A673 (cell line): ENCODE measurements around the gene COX11. TPM values are rescaled to one million over a fixed set of nuclear protein-coding genes. Genes with fewer than 3 reads are reported as not detected.
A peak's percentile ranks its signal among the peaks of the same experiment; 100 is the strongest.

Experiments
- BruUV-seq: library from RNA; stranded (reverse); fragments of 400-500 nt; replicated peaks from 2 replicates; lab custom pipeline; 2021; lab: Mats Ljungman, UMichigan
- CTCF ChIA-PET: fragments of 300-600 bp; sonication (Branson Sonifier 250); formaldehyde crosslinking; loops from one replicate; lab custom pipeline; 2022; ENCODE audit warnings: antibody characterized with exemption; lab: Charles Lee
- POLR2A ChIA-PET: fragments of 300-600 bp; sonication (Branson Sonifier 250); formaldehyde crosslinking; loops from one replicate; lab custom pipeline; 2022; ENCODE audit warnings: antibody characterized with exemption; ENCODE audit not compliant: low non-redundant PET; lab: Charles Lee
- DNase-seq: peaks from one replicate; pipeline ENCODE4 v3.0.0-alpha.2; 2015; ENCODE audit warnings: low spot score
- H3K27ac ChIP-seq: fragments of 200-600 bp; sonication (generic); 2 replicates; pipeline ENCODE4 v1.5.1; 2016; ENCODE audit warnings: mixed run types, low read depth, mild to moderate bottlenecking, mixed read lengths, antibody characterized with exemption, low read length; ENCODE audit not compliant: poor library complexity, severe bottlenecking
- H3K27me3 ChIP-seq: fragments of 200-600 bp; sonication (generic); replicated peaks from 2 replicates; pipeline ENCODE4 v1.6.1; 2017; ENCODE audit warnings: mixed run types, low read depth, mild to moderate bottlenecking, mixed read lengths, antibody characterized with exemption, low read length; ENCODE audit not compliant: insufficient read depth, poor library complexity
- H3K36me3 ChIP-seq: fragments of 200-600 bp; sonication (generic); 2 replicates; pipeline ENCODE4 v1.6.1; 2016; ENCODE audit warnings: mixed run types, mild to moderate bottlenecking, mixed read lengths, antibody characterized with exemption, low read length; ENCODE audit not compliant: insufficient read depth, poor library complexity, severe bottlenecking
- H3K4me1 ChIP-seq: fragments of 200-600 bp; sonication (generic); 2 replicates; pipeline ENCODE4 v1.6.1; 2017; ENCODE audit warnings: mixed run types, mild to moderate bottlenecking, mixed read lengths, antibody characterized with exemption, low read length; ENCODE audit not compliant: insufficient read depth, poor library complexity, severe bottlenecking
- H3K4me3 ChIP-seq: fragments of 200-600 bp; sonication (generic); 2 replicates; pipeline ENCODE4 v1.5.1; 2016; ENCODE audit warnings: low read depth, mixed run types, mild to moderate bottlenecking, mixed read lengths, low read length; ENCODE audit not compliant: poor library complexity, severe bottlenecking
- H3K9me3 ChIP-seq: fragments of 200-600 bp; sonication (generic); 2 replicates; pipeline ENCODE4 v1.6.1; 2016; ENCODE audit warnings: mixed run types, low read depth, mild to moderate bottlenecking, mixed read lengths, antibody characterized with exemption, low read length; ENCODE audit not compliant: poor library complexity, severe bottlenecking
- EZH2 ChIP-seq: fragments of 200-600 bp; sonication (generic); IDR thresholded peaks from 2 replicates; pipeline ENCODE4 v1.6.1; 2017; ENCODE audit warnings: borderline replicate concordance, low read depth, mild to moderate bottlenecking, mixed read lengths, antibody characterized with exemption, low read length; ENCODE audit not compliant: poor library complexity, severe bottlenecking
- intact Hi-C: fragments of 100-400 bp; cut with micrococcal nuclease; formaldehyde crosslinking; loops from one replicate; pipeline ENCODE4 v1.10.0; 2022; ENCODE audit not compliant: unreplicated experiment
- total RNA-seq: library from RNA; stranded (reverse); gene quantifications from 2 replicates; pipeline ENCODE4 v1.2.3, GENCODE V29; 2021
- TF ChIP-seq, protein P1 (sequence below): fragments of 300-800, 200-600 bp; sonication (generic); conservative IDR thresholded peaks from 2 replicates; pipeline ENCODE4 v1.5.1; 2017; ENCODE audit warnings: low read depth, mild to moderate bottlenecking, antibody characterized with exemption, low read length, moderate library complexity, mixed read lengths

COX11 gene
- total RNA-seq, 1 experiment from 2014 or later: 109 TPM

DNA sequence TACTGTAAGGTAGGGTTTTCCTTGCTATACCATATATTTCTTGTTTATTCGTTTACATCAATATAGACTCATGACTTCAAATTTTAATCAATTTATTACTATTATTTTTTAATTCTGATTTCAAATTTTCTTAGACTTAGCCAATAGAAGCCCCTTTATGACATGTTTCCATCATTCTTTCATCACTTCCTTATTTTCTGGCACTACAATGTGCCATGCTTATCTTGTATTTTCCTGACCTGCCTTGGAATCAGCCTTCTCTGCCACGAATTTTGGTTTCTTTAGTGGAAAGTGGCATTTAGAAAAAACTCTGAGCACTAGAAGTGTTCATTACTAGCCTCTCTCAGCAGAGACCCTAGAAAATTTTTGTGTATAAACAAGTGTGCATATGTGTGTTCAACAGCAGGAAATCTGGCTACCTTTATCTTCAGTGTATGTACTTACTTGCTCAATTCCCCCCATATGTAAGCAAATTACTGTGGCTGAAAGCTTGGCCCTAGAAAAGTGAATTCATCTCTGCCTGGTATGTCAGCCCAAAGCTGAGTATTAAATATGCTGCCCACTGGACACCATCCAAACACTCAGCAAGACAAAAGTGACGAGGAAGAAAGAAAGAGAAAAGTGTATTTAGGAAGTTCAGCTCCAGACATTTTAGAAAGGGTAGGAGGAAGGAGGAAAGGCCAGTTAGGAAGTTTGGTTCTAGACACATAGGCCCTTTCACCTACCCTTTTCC lies 4.1 kb upstream of the COX11 start:
- no peak for TF ChIP-seq EZH2
- TF ChIP-seq, protein P1, sequence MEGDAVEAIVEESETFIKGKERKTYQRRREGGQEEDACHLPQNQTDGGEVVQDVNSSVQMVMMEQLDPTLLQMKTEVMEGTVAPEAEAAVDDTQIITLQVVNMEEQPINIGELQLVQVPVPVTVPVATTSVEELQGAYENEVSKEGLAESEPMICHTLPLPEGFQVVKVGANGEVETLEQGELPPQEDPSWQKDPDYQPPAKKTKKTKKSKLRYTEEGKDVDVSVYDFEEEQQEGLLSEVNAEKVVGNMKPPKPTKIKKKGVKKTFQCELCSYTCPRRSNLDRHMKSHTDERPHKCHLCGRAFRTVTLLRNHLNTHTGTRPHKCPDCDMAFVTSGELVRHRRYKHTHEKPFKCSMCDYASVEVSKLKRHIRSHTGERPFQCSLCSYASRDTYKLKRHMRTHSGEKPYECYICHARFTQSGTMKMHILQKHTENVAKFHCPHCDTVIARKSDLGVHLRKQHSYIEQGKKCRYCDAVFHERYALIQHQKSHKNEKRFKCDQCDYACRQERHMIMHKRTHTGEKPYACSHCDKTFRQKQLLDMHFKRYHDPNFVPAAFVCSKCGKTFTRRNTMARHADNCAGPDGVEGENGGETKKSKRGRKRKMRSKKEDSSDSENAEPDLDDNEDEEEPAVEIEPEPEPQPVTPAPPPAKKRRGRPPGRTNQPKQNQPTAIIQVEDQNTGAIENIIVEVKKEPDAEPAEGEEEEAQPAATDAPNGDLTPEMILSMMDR: no peak
- intact Hi-C loops: no loop called here
- CTCF ChIA-PET: no interaction called here
- peaks cover 8% of the 10 kb centered on the region for H3K4me1 ChIP-seq
- BruUV-seq: no TSS peak
- no peaks in the 10 kb centered on the region for H3K36me3 ChIP-seq
- POLR2A ChIA-PET: no interaction called here
- no peak overlapping the region for H3K4me3 ChIP-seq
- H3K27ac ChIP-seq: peak overlapping the region; percentile 3
- H3K27me3 ChIP-seq: no peaks in the 10 kb centered on the region
- H3K9me3 ChIP-seq: no peaks in the 10 kb centered on the region
- no peak for DNase-seq

DNA sequence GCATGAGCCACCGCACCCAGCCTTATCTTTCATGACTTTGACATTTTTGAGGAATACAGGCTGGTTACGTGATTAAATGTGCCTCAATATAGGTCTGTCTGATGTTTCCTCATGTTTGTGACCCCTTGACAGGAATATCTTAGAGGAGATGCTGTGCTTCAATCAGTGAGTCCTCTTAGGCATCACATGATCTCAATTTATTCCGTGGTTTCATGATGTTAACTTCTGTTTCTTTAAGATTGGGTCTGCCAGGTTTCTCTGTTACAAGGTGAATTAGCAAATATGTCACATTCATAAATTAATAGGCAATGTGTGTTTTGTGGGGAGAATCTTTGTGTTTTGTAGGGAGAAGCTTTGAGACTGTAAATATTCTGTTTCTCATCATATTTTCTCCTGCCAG lies 3.4 kb upstream of the COX11 start:
- Histone ChIP-seq H3K4me3 (no peak overlapping the region), H3K4me1 (peaks cover 11% of the 10 kb centered on the region), H3K27ac (no peak overlapping the region), H3K9me3 (no peaks in the 10 kb centered on the region), H3K27me3 (no peaks in the 10 kb centered on the region), H3K36me3 (no peaks in the 10 kb centered on the region)
- TF ChIP-seq, protein P1: no peak
- TF ChIP-seq EZH2: no peak
- intact Hi-C loops: no loop called here
- ChIA-PET CTCF (no interaction called here), POLR2A (no interaction called here)
- BruUV-seq: no TSS peak
- DNase-seq: no peak

DNA sequence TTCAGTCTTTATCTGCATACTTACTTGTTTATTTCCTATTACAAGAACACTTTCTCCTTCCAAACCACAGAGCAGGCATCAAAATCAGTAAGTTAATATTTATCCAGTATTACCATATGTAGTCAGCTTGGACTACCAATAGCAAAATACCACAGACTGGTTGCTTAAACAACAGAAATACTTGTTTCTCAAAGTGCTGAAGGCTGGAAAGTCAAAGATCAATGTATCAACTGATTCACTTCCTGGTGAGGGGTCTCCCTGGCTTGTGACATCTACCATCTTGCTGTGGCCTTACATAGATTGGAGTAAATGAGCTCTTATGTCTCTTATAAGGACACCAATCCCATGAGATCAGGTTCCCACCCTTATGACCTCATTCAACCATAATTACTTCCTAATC lies 2.7 kb upstream of the COX11 start:
- no peak for TF ChIP-seq EZH2
- TF ChIP-seq, protein P1: no peak
- Histone ChIP-seq H3K4me3 (no peak overlapping the region), H3K4me1 (peaks cover 17% of the 10 kb centered on the region), H3K36me3 (no peaks in the 10 kb centered on the region), H3K27me3 (no peaks in the 10 kb centered on the region), H3K9me3 (no peaks in the 10 kb centered on the region), H3K27ac (no peak overlapping the region)
- no TSS peak for BruUV-seq
- no peak for DNase-seq
- ChIA-PET CTCF (no interaction called here), POLR2A (no interaction called here)
- intact Hi-C loops: no loop called here
